ENCODE measurements around the gene FSTL5. TPM values are rescaled to one million over a fixed set of nuclear protein-coding genes. Genes with fewer than 3 reads are reported as not detected.

Gene FSTL5
- total RNA-seq, 4 donors from 2014 or later, result not detected

- H3K36me3 ChIP-seq, result no peaks in the 10 kb centered on the region
- 65% methylated on average over 2 of the region's 2 CpGs for WGBS
- H3K4me1 ChIP-seq, result no peaks in the 10 kb centered on the region
- no peaks in the 10 kb centered on the region for H3K9me3 ChIP-seq
- no peak overlapping the region for H3K27ac ChIP-seq
- no peaks in the 10 kb centered on the region for H3K27me3 ChIP-seq
- TF ChIP-seq EP300 (IDR thresholded peaks at IDR 0.05) (no peak), POLR2A (IDR thresholded peaks at IDR 0.05) (no peak), CTCF (IDR thresholded peaks at IDR 0.05) (no peak), POLR2AphosphoS5 (IDR thresholded peaks at IDR 0.05) (no peak)
- H3K4me3 ChIP-seq, result no peak overlapping the region
- DNase-seq (ENCODE audit: low spot score in 2 of 2), result no peak
Observed at GRCh38 chr4:161463436-161463835, 700.4 kb downstream of the FSTL5 start.

GRCh38 chr4:161457906-161458305, 705.9 kb downstream of the FSTL5 start:
- H3K27me3 ChIP-seq, result no peaks in the 10 kb centered on the region
- TF ChIP-seq POLR2A (IDR thresholded peaks at IDR 0.05) (no peak), POLR2AphosphoS5 (IDR thresholded peaks at IDR 0.05) (no peak), EP300 (IDR thresholded peaks at IDR 0.05) (no peak), CTCF (IDR thresholded peaks at IDR 0.05) (no peak)
- no peaks in the 10 kb centered on the region for H3K4me1 ChIP-seq
- DNase-seq (ENCODE audit: low spot score in 2 of 2), result no peak
- 90% methylated on average over 3 of the region's 3 CpGs for WGBS
- H3K27ac ChIP-seq, result no peak overlapping the region
- no peak overlapping the region for H3K4me3 ChIP-seq
- no peaks in the 10 kb centered on the region for H3K36me3 ChIP-seq
- no peaks in the 10 kb centered on the region for H3K9me3 ChIP-seq

- H3K27me3 ChIP-seq, result no peaks in the 10 kb centered on the region
- no peak for TF ChIP-seq POLR2A (IDR thresholded peaks at IDR 0.05)
- no peak for TF ChIP-seq CTCF (IDR thresholded peaks at IDR 0.05)
- TF ChIP-seq POLR2AphosphoS5 (IDR thresholded peaks at IDR 0.05), result no peak
- no peak for TF ChIP-seq EP300 (IDR thresholded peaks at IDR 0.05)
- H3K9me3 ChIP-seq, result no peaks in the 10 kb centered on the region
- DNase-seq (ENCODE audit: low spot score in 2 of 2), result no peak
- no peaks in the 10 kb centered on the region for H3K36me3 ChIP-seq
- H3K4me3 ChIP-seq, result no peak overlapping the region
- H3K27ac ChIP-seq, result no peak overlapping the region
- WGBS, result 34% methylated on average over 1 of the region's 1 CpG
- no peaks in the 10 kb centered on the region for H3K4me1 ChIP-seq
Observed at GRCh38 chr4:161457311-161457710, 706.5 kb downstream of the FSTL5 start.

- no peaks in the 10 kb centered on the region for H3K4me1 ChIP-seq
- DNase-seq (ENCODE audit: low spot score in 2 of 2), result no peak
- H3K36me3 ChIP-seq, result no peaks in the 10 kb centered on the region
- H3K9me3 ChIP-seq, result no peaks in the 10 kb centered on the region
- H3K27ac ChIP-seq, result no peak overlapping the region
- no peak overlapping the region for H3K4me3 ChIP-seq
- no peaks in the 10 kb centered on the region for H3K27me3 ChIP-seq
- 78% methylated on average over 2 of the region's 2 CpGs for WGBS
- TF ChIP-seq POLR2AphosphoS5 (IDR thresholded peaks at IDR 0.05), result no peak
- TF ChIP-seq POLR2A (IDR thresholded peaks at IDR 0.05), result no peak
- no peak for TF ChIP-seq EP300 (IDR thresholded peaks at IDR 0.05)
- TF ChIP-seq CTCF (IDR thresholded peaks at IDR 0.05), result no peak
Observed at GRCh38 chr4:161454860-161455259, 708.9 kb downstream of the FSTL5 start.

GRCh38 chr4:161448550-161449180, 715.1 kb downstream of the FSTL5 start:
- Histone ChIP-seq H3K27ac (no peak overlapping the region), H3K27me3 (no peaks in the 10 kb centered on the region), H3K36me3 (no peaks in the 10 kb centered on the region), H3K4me1 (no peaks in the 10 kb centered on the region), H3K4me3 (no peak overlapping the region), H3K9me3 (no peaks in the 10 kb centered on the region)
- TF ChIP-seq CTCF (IDR thresholded peaks at IDR 0.05), result no peak
- DNase-seq (ENCODE audit: low spot score in 2 of 2), result no peak
- 47% methylated on average over 5 of the region's 5 CpGs for WGBS

Measured in suprapubic skin (tissue), 4 donors.